Renal cortical epithelial cell (primary cell): ENCODE measurements around the gene MOSMO. TPM values are rescaled to one million over a fixed set of nuclear protein-coding genes. Genes with fewer than 3 reads are reported as not detected.
"Not testable (repeated sequence)": the region's sequence is repeated elsewhere in the genome, so short reads cannot be mapped to it uniquely, and the experiment has no call there.

Experiments
- DNase-seq: peaks from one replicate; pipeline ENCODE4 v3.0.0-alpha.2; 2011; ENCODE audit warnings: low read depth
- total RNA-seq: library from RNA; depleted of rRNA; stranded (reverse); fragments of >200 nt; gene quantifications from 2 replicates; pipeline ENCODE4 v1.2.3, GENCODE V29; 2014

Gene MOSMO
- total RNA-seq, 1 donor from 2014 or later = 12.1 TPM

GRCh38 chr16:22003195-22003594, 4.7 kb upstream of the MOSMO start:
- DNase-seq = no peak

DNA sequence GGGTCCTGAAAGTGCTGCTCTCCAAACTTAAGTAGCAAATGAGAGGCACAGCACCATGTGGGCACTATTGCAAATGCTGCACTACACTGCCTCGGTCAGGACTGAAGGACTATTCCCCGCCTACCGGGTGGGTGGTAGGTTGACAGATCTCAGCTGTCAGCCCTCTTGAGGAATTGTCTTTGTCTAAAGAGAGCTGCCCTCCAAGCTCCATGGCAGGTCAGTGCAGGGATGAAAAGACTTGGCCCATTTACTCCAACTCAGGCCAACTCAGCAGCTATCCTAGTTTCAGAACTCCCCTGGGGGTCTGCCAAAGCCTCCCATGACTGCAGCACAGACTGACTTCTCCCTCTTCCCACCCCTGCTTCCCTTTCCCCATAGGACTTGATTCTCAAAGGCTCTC, 3.6 kb upstream of the MOSMO start:
- DNase-seq = no peak

DNA sequence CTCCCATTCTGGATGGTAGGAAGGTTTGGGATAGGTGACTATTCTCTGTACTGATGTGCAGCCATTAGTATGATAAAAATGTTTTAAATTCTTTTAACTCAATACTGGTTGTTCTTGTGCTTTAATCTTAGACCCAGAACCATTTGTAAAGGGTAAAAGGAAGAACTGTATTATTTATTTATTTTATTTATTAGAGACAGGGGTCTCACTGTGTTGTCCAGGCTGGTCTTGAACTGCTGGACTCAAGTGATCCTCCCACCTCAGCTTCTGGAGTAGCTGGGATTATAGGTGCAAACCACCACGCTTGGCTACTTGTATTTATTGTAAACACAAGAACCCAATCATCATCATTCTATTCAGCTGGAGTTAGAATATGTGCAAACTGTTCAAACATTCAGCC, 2.2 kb upstream of the MOSMO start:
- no peak for DNase-seq

- no peak for DNase-seq
Measured at GRCh38 chr16:22006636-22007035, 1.3 kb upstream of the MOSMO start.

- DNase-seq = no peak
Measured at GRCh38 chr16:22007159-22007508, 777 bp upstream of the MOSMO start.

DNA sequence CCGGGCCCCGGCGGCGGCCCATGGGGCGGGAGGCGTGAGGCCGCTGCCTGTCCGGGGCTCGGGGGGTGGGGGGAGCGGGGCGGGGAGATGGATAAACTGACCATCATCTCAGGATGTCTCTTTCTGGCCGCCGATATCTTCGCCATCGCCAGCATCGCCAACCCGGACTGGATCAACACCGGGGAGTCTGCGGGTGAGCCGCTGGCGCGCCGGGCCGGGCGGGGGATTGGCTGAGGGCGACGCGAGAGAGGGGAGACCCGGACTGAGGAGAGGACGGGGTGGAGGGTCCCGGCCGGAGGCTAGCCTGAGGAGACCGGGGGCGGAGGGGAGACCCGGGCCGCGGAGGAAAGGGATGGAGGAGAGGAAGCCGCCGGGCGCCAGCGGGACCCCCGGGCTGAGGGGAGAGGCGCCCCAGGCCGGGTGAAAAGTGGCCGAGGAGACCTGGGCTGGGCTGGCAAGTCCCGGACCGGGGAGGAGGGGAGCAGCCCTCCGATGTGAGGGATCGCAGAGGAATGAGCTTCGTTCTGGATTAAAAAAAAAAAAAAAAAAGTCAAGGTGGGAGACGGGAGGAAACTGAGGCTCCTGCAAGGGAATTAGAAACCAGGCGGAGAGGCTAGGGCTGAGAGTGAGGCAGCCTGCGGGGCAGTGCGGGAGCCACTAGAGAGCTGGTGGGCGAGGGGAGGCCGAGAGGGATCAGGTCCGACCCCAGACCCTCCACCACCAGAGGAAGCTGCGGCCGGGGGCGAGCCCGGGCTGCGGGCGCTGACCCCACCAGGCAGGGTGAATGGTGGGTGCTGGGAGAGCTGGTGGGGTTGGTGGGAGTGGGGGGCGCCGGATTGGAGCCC, 526 bp downstream of the MOSMO start:
- DNase-seq = no peak

GRCh38 chr16:22010902-22011301, 3.0 kb downstream of the MOSMO start:
- no peak for DNase-seq

GRCh38 chr16:22012241-22012640, 4.3 kb downstream of the MOSMO start:
- DNase-seq = no peak

- no peak for DNase-seq
Measured at GRCh38 chr16:22013486-22013885, 5.6 kb downstream of the MOSMO start.

DNA sequence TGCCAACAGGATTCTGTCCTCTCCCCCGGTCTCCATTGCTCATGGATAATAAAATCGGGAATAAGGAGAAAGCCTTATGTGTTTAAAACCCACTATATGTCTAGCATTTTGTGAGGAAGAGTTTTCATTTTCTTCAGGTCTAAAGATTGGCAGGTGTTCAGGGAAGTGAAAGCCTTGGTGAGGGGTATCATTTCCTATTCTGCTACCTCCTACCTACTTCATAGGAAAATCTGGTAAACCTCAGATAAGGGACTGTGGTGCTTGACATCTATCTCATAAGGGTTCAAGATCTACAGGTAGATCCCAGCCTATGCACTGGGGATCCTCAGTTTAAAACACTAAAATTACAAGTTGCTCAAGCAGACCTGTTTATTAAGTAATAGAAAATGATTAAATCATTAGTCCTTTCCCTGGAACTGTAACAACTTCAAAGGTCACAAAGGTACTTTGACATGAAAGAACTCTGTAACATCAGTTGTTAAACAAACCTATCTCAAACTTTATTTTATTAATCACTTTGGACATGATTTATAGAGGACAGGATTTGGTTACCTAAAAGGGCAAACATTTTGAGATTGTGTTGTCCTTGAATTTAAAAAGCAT, 6.5 kb downstream of the MOSMO start:
- no peak for DNase-seq

GRCh38 chr16:22016927-22017326, 9.0 kb downstream of the MOSMO start:
- DNase-seq = no peak

GRCh38 chr16:22018559-22018958, 10.6 kb downstream of the MOSMO start:
- DNase-seq = no peak

GRCh38 chr16:22022151-22022550, 14.2 kb downstream of the MOSMO start:
- no peak for DNase-seq

GRCh38 chr16:22023505-22023904, 15.6 kb downstream of the MOSMO start:
- peak; percentile 56 for DNase-seq

DNA sequence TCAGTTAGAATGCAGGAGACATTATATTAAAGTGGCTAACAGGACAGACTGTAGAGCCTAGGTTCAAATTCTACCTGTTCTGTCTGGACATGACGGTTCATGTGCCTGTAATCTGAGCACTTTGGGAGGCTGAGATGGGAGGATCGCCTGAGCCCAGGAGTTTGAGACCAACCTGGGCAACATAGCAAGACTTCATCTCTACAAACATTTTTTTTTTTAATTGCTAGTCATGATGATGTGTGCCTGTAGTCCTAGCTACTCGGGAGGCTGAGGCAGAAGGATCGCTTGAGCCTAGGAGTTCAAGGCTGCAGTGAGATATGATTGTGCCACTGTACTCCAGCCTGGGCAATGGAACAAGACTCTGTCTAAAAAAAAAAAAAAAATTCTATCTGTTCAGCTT, 16.9 kb downstream of the MOSMO start:
- not testable (repeated sequence) for DNase-seq

- no peak for DNase-seq
Measured at GRCh38 chr16:22027633-22028032, 19.7 kb downstream of the MOSMO start.

DNA sequence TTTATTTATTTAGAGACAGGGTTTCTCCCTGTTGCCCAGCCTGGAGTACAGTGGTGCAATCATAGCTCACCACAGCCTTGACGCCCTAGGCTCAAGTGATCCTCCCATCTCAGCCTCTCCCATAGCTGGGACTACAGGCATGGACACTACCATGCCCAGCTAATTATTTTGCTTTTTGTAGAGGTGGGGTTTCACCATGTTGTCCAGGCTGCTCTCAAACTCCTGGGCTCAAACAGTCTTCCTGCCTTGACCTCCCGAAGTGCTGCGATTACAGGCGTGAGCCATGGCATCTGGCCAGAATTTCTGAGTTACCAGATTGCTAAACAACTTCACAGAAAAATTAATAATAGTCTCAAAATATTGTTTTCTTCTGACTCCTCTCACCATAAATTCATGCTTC, 21.7 kb downstream of the MOSMO start:
- DNase-seq = no peak

- no peak for DNase-seq
Measured at GRCh38 chr16:22030087-22030812, 22.3 kb downstream of the MOSMO start.

GRCh38 chr16:22031483-22032083, 23.7 kb downstream of the MOSMO start:
- DNase-seq = no peak

GRCh38 chr16:22034503-22034902, 26.6 kb downstream of the MOSMO start:
- no peak for DNase-seq

DNA sequence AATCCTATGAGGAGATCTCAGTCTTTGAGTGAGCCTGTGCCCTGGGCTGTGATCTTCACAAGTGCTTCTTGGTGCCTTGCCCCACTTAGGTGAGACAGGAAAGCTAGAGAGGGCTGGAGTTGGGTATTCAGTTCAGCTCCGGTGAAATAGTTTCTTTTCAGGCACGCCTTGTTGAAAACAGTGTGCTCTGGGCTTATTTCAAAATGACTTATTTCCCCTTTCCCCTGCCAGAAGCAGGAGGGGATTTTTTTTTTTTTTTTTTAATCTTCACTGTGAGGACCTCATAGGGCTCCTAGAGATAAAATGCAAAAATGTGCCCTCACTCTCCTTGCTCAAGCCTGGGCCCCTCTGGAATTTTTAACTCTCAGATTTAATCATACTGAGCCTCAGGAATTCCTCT, 27.2 kb downstream of the MOSMO start:
- no peak for DNase-seq

DNA sequence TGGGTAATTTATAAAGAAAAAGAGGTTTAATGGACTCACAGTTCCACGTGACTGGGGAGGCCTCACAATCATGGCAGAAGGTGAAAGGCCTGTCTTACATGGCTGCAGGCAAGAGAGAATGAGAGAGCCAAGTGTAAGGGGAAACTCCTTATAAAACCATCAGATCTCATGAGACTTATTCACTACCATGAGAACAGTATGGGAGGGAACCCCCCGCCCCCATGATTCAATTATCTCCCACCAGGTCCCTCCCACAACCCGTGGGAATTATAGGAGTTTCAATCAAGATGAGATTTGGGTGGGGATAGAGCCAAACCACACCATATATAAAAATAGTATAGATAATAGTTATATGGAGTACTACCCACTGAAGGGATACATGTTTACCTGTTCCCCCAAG, 36.0 kb downstream of the MOSMO start:
- DNase-seq = not testable (repeated sequence)

DNA sequence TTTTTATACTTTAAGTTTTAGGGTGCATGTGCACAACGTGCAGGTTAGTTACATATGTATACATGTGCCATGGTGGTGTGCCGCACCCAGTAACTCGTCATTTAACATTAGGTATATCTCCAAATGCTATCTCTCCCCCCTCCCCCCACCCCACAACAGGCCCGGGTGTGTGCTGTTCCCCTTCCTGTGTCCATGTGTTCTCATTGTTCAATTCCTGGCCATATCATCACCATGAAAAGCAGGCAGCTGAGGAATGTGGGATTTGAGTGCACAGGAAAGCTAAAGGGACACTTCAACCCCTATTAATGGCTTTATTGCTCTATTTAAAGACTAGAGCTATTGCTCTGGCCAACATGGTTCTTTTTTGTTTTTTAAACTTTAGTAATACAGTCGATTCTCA, 38.0 kb downstream of the MOSMO start:
- DNase-seq = not testable (repeated sequence)
